Uterus (tissue), 4 donors: ENCODE results near the gene NEUROD6. TPM values are rescaled to one million over a fixed set of nuclear protein-coding genes. Genes with fewer than 3 reads are reported as not detected.

ENCODE experiments used
- DNase-seq, 2 donors: peaks; one replicate each; pipeline ENCODE4 v3.0.0-alpha.2; 2019 to 2020
- H3K27ac ChIP-seq, 2 donors: fragments of 200-600 bp; sonication (generic); 1 replicate in 1 of 2; 2 replicates in 1 of 2; pipeline ENCODE4 v1.5.1; 2016 to 2018
- H3K27me3 ChIP-seq, 2 donors: fragments of 200-600 bp; sonication (generic); one replicate each; pipeline ENCODE4 v1.5.1; 2018 to 2019; ENCODE audit warnings: control low read depth in 1 of 2
- H3K36me3 ChIP-seq, 2 donors: fragments of 200-600 bp; sonication (generic); one replicate each; pipeline ENCODE4 v1.5.1; 2019; ENCODE audit warnings: control low read depth in 1 of 2
- H3K4me1 ChIP-seq, 2 donors: fragments of 200-600 bp; sonication (generic); one replicate each; pipeline ENCODE4 v1.5.1; 2018 to 2019; ENCODE audit warnings: control low read depth in 1 of 2
- H3K4me3 ChIP-seq, 2 donors: fragments of 200-600 bp; sonication (generic); 1 replicate in 1 of 2; 2 replicates in 1 of 2; pipeline ENCODE4 v1.5.1; 2018 to 2019; ENCODE audit warnings: mild to moderate bottlenecking in 1 of 2
- H3K9me3 ChIP-seq, 2 donors: fragments of 200-600 bp; sonication (generic); one replicate each; pipeline ENCODE4 v1.5.1; 2019; ENCODE audit warnings: control low read depth in 1 of 2
- POLR2A ChIP-seq, 2 donors: fragments of 450-650 bp; IDR thresholded peaks; one replicate each; pipeline ENCODE4 v1.6.1; 2016; ENCODE audit warnings: antibody characterized with exemption in 2 of 2, mild to moderate bottlenecking in 1 of 2, moderate library complexity in 1 of 2
- intact Hi-C: fragments of 100-400 bp; cut with DNase I; formaldehyde crosslinking; loops from one replicate; pipeline ENCODE4 v1.15.1; 2023; ENCODE audit warnings: low total_unique reads
- total RNA-seq, 4 donors: library from RNA; depleted of rRNA in 3 of 4; stranded (reverse); fragments of >200 nt in 3 of 4; gene quantifications; one replicate each; pipeline versions ENCODE4 v1.1.0 to v1.2.4, GENCODE V29; 2014 to 2023
- TF ChIP-seq, protein P1 (sequence below), 4 experiments: fragments of 200-600 bp in 2 of 4; fragments of 450-650 bp in 2 of 4; sonication (generic) in 2 of 4; IDR thresholded peaks; one replicate each; pipeline ENCODE4 v1.5.1; 2016 to 2019; ENCODE audit warnings: antibody characterized with exemption in 4 of 4, mild to moderate bottlenecking in 2 of 4, moderate library complexity in 1 of 4
- donor health status: DM: yes; HTN: yes; CAD: no.

Gene NEUROD6
- total RNA-seq, 4 donors from 2014 or later: not detected

DNA sequence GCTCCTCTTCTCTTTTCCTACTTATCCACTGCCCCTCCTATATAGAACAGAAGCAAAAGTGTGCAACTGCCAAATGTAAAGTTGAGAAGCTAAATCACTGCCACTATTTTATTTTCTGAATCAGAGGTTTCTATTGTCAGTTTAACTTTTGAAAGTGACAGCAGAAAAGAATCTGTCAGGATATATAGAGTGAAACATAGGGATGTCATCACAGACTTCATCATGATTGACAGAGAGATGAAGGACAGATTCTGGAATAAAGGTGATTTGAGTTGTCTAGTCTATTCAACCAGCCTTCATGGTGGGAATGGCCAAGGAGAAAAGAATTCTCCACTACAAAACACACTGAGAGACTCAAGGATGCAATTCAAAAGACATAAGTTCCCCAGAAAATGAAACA lies 19.9 kb downstream of the NEUROD6 start:
- TF ChIP-seq, protein P1, sequence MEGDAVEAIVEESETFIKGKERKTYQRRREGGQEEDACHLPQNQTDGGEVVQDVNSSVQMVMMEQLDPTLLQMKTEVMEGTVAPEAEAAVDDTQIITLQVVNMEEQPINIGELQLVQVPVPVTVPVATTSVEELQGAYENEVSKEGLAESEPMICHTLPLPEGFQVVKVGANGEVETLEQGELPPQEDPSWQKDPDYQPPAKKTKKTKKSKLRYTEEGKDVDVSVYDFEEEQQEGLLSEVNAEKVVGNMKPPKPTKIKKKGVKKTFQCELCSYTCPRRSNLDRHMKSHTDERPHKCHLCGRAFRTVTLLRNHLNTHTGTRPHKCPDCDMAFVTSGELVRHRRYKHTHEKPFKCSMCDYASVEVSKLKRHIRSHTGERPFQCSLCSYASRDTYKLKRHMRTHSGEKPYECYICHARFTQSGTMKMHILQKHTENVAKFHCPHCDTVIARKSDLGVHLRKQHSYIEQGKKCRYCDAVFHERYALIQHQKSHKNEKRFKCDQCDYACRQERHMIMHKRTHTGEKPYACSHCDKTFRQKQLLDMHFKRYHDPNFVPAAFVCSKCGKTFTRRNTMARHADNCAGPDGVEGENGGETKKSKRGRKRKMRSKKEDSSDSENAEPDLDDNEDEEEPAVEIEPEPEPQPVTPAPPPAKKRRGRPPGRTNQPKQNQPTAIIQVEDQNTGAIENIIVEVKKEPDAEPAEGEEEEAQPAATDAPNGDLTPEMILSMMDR (IDR thresholded peaks at IDR 0.05): no peak
- TF ChIP-seq POLR2A (IDR thresholded peaks at IDR 0.05): no peak
- Histone ChIP-seq H3K27me3 (no peaks in the 10 kb centered on the region), H3K4me3 (no peak overlapping the region), H3K9me3 (no peaks in the 10 kb centered on the region), H3K27ac (no peak overlapping the region), H3K36me3 (no peaks in the 10 kb centered on the region), H3K4me1 (no peaks in the 10 kb centered on the region)
- intact Hi-C loops: no loop called here
- DNase-seq: no peak

DNA sequence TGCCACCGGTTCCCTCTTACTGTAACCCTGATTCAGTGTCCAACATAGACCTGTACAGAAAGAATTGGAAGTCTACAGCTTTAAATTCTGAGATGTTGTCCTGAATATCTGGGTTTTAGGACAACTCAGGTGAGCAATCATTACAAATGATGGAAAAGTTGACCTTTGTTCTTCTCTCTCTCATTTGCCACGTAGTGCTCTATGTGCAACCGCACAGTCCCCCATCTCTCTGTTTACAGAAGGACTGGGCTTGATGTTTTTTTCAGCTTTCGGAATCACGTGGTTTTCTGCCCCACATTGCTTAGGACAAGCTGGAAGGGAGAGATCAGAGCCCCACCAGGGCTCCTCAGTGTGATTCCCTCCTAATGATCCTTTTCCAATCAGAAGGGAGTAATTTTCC lies 22.2 kb downstream of the NEUROD6 start:
- H3K27ac ChIP-seq: no peak overlapping the region
- intact Hi-C loops: no loop called here
- no peak for DNase-seq
- TF ChIP-seq, protein P1 (IDR thresholded peaks at IDR 0.05): no peak
- no peak for TF ChIP-seq POLR2A (IDR thresholded peaks at IDR 0.05)
- no peaks in the 10 kb centered on the region for H3K4me1 ChIP-seq
- no peaks in the 10 kb centered on the region for H3K36me3 ChIP-seq
- H3K9me3 ChIP-seq: no peaks in the 10 kb centered on the region
- no peaks in the 10 kb centered on the region for H3K27me3 ChIP-seq
- no peak overlapping the region for H3K4me3 ChIP-seq

DNA sequence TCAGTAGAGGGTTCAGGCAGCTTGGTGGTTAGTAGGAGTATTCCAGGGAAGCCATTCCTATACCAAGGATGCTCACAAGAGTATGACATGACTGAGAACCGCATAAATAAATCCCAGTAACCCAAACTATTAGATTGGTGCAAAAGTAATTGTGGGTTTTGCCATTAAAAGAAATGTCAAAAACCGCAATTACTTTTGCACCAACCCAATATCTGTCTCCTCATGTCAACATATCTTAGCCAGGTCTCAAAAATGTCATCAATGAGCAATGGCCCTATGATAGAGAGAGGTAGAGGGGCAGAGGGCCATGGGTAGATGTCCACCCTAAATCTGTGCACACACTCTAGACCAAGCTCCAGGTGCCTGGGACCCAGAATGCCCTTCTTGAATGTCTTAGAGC lies 23.6 kb downstream of the NEUROD6 start:
- Histone ChIP-seq H3K4me3 (no peak overlapping the region), H3K4me1 (no peaks in the 10 kb centered on the region), H3K36me3 (no peaks in the 10 kb centered on the region), H3K27ac (no peak overlapping the region), H3K27me3 (no peaks in the 10 kb centered on the region), H3K9me3 (no peaks in the 10 kb centered on the region)
- intact Hi-C loops: no loop called here
- TF ChIP-seq POLR2A (IDR thresholded peaks at IDR 0.05): no peak
- TF ChIP-seq, protein P1 (IDR thresholded peaks at IDR 0.05): no peak
- no peak for DNase-seq

DNA sequence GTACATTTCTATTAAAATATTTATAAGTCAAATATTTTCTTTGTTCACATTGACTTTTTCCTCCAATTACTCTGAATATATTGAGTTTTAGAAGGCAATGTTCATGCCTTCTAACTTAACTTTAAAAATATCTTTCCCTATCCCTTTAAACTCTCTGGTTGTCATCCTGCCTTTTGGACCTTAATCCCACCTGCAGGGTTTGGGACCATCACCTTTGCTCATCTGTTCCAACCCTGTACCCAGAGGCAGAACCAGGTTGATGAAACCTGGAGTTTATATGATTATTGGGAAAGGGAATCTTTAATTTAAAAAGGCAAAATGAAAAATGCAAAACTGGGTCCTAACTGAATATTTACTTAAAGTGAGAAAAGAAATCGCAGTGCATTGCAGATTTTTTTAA lies 24.8 kb downstream of the NEUROD6 start:
- Histone ChIP-seq H3K36me3 (no peaks in the 10 kb centered on the region), H3K4me1 (no peaks in the 10 kb centered on the region), H3K9me3 (no peaks in the 10 kb centered on the region), H3K4me3 (no peak overlapping the region), H3K27ac (no peak overlapping the region), H3K27me3 (no peaks in the 10 kb centered on the region)
- DNase-seq: no peak
- intact Hi-C loops: no loop called here
- TF ChIP-seq, protein P1 (IDR thresholded peaks at IDR 0.05): no peak
- TF ChIP-seq POLR2A (IDR thresholded peaks at IDR 0.05): no peak

DNA sequence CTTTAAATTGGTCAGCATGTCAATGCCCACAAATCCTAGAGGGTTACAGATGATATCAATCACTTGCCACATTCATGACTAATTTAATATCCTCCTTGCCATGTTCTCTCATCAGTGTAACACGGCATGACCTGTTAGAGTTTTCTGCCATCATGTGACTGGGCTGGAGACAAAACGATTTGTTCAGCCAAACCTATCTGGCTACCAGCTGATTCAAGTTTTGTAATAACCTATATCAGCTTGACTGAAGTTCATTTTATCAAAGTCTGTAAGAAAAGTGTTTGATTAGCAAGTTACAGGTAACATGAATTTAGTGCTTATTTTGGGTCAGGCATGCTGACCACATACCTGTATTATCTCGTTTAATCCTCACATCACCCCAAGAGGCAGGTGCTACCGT lies 25.7 kb downstream of the NEUROD6 start:
- H3K27me3 ChIP-seq: no peaks in the 10 kb centered on the region
- no peak for DNase-seq
- H3K4me1 ChIP-seq: no peaks in the 10 kb centered on the region
- no peak overlapping the region for H3K4me3 ChIP-seq
- H3K36me3 ChIP-seq: no peaks in the 10 kb centered on the region
- no peaks in the 10 kb centered on the region for H3K9me3 ChIP-seq
- intact Hi-C loops: no loop called here
- no peak overlapping the region for H3K27ac ChIP-seq
- TF ChIP-seq POLR2A (IDR thresholded peaks at IDR 0.05): no peak
- TF ChIP-seq, protein P1 (IDR thresholded peaks at IDR 0.05): no peak
